ENCODE data around the gene CAPN15. TPM values are rescaled to one million over a fixed set of nuclear protein-coding genes. Genes with fewer than 3 reads are reported as not detected.

CAPN15 gene
- total and polyA plus RNA-seq, 9 of the 15 experiments (the other 6 are each of a cell fraction or from before 2014, with no cell fraction given), result 0.62 to 111 (median 14.2) TPM

DNA sequence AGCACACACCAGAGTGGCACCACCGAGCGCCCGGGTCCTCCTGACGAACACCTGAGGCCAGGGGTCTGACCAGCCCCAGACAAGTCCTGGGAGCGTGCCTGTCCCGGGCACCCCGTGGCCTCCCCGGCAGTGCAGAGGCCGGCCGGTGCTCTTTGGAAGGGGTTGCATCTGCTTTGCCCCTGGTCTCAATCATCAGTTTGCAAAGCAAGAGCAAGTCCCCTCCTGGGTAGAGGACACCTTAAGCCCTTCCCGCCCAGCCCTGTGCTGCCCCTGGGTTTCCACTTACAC, 11.6 kb upstream of the CAPN15 start:
- intact Hi-C loops (cut with micrococcal nuclease), result no loop called here
- peaks cover 2 to 43% of the 10 kb centered on the region in 2 experiments; a peak in 3 of 5 replicates for H3K4me1 ChIP-seq (replicated peaks in 1 of 2; ENCODE audit: control insufficient read depth in 2 of 2, insufficient read depth in 2 of 2, low read length in 2 of 2)
- 92% methylated on average over 9 of the region's 11 CpGs for WGBS (ENCODE audit: insufficient coverage, low coverage, missing lambda C conversion rate)
- H3K27me3 ChIP-seq (ENCODE audit: control insufficient read depth in 2 of 2, insufficient read depth in 2 of 2, low read length in 2 of 2), result no peaks in the 10 kb centered on the region
- BruUV-seq (replicated peaks), result no TSS peak
- no peak overlapping the region for H3K27ac ChIP-seq (ENCODE audit: extremely low read depth, low read depth, low read length)
- no peak overlapping the region for H2AFZ ChIP-seq (ENCODE audit: low read depth, low read length)
- no peaks in the 10 kb centered on the region for H3K9me3 ChIP-seq (replicated peaks; ENCODE audit: control insufficient read depth, insufficient read depth, low read depth, low read length)
- no peak overlapping the region for H3K4me2 ChIP-seq (ENCODE audit: insufficient read depth, low read length)
- ChIA-PET CTCF (ENCODE audit: low intra/inter-chr PET ratio) (no interaction called here), POLR2A (interaction anchor here (1.3 kb wide), 1 partner anchor 15 kb away, joined by 4 read pairs; no protein-coding TSS in a partner anchor)
- in situ Hi-C loops (cut with MboI), result no loop called here
- H3K9ac ChIP-seq (ENCODE audit: insufficient read depth in 1 of 2, low read depth in 2 of 2, low read length in 2 of 2), result no peak overlapping the region
- H3K36me3 ChIP-seq (ENCODE audit: control insufficient read depth, insufficient read depth, low read length), result peaks cover 11% of the 10 kb centered on the region; the same call in 1 of the 3 replicates
- TF ChIP-seq NBN (IDR thresholded peaks at IDR 0.05; ENCODE audit: low read depth), result no peak
- no peak for TF ChIP-seq ERF (CRISPR knock-in tag; IDR thresholded peaks at IDR 0.05)
- no peak for TF ChIP-seq ARID1B (IDR thresholded peaks at IDR 0.05)
- TF ChIP-seq NCOA2 (IDR thresholded peaks at IDR 0.05; ENCODE audit: partially characterized antibody in 2 of 2), result no peak
- TF ChIP-seq MIER1 (IDR thresholded peaks at IDR 0.05; ENCODE audit: low read depth), result no peak
- TF ChIP-seq TSC22D4 (tag; IDR thresholded peaks at IDR 0.05), result no peak
- TF ChIP-seq, protein P1, sequence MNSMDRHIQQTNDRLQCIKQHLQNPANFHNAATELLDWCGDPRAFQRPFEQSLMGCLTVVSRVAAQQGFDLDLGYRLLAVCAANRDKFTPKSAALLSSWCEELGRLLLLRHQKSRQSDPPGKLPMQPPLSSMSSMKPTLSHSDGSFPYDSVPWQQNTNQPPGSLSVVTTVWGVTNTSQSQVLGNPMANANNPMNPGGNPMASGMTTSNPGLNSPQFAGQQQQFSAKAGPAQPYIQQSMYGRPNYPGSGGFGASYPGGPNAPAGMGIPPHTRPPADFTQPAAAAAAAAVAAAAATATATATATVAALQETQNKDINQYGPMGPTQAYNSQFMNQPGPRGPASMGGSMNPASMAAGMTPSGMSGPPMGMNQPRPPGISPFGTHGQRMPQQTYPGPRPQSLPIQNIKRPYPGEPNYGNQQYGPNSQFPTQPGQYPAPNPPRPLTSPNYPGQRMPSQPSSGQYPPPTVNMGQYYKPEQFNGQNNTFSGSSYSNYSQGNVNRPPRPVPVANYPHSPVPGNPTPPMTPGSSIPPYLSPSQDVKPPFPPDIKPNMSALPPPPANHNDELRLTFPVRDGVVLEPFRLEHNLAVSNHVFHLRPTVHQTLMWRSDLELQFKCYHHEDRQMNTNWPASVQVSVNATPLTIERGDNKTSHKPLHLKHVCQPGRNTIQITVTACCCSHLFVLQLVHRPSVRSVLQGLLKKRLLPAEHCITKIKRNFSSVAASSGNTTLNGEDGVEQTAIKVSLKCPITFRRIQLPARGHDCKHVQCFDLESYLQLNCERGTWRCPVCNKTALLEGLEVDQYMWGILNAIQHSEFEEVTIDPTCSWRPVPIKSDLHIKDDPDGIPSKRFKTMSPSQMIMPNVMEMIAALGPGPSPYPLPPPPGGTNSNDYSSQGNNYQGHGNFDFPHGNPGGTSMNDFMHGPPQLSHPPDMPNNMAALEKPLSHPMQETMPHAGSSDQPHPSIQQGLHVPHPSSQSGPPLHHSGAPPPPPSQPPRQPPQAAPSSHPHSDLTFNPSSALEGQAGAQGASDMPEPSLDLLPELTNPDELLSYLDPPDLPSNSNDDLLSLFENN (IDR thresholded peaks at IDR 0.05; ENCODE audit: low read depth in 2 of 2, low read length in 2 of 2), result no peak
- TF ChIP-seq ZNF586 (CRISPR knock-in tag; conservative IDR thresholded peaks at IDR 0.05), result no peak
- no peak for TF ChIP-seq EHMT2 (IDR thresholded peaks at IDR 0.05)
- TF ChIP-seq ADNP (tag; IDR thresholded peaks at IDR 0.05), result no peak
- no peak for TF ChIP-seq ZSCAN29 (IDR thresholded peaks at IDR 0.05)
- no peak for TF ChIP-seq ATF1 (CRISPR knock-in tag; IDR thresholded peaks at IDR 0.05)
- no peak for TF ChIP-seq ATF1 (tag; IDR thresholded peaks at IDR 0.05)
- TF ChIP-seq C11orf30 (IDR thresholded peaks at IDR 0.05; ENCODE audit: low read depth), result no peak
- TF ChIP-seq FOSL1 (tag; conservative IDR thresholded peaks at IDR 0.05), result no peak
- TF ChIP-seq ZNF124 (CRISPR knock-in tag; IDR thresholded peaks at IDR 0.05), result no peak
- TF ChIP-seq, protein P2, sequence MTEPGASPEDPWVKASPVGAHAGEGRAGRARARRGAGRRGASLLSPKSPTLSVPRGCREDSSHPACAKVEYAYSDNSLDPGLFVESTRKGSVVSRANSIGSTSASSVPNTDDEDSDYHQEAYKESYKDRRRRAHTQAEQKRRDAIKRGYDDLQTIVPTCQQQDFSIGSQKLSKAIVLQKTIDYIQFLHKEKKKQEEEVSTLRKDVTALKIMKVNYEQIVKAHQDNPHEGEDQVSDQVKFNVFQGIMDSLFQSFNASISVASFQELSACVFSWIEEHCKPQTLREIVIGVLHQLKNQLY (CRISPR knock-in tag; conservative IDR thresholded peaks at IDR 0.05), result no peak
- no peak for TF ChIP-seq TEAD1 (CRISPR knock-in tag; IDR thresholded peaks at IDR 0.05)
- TF ChIP-seq, protein P3, sequence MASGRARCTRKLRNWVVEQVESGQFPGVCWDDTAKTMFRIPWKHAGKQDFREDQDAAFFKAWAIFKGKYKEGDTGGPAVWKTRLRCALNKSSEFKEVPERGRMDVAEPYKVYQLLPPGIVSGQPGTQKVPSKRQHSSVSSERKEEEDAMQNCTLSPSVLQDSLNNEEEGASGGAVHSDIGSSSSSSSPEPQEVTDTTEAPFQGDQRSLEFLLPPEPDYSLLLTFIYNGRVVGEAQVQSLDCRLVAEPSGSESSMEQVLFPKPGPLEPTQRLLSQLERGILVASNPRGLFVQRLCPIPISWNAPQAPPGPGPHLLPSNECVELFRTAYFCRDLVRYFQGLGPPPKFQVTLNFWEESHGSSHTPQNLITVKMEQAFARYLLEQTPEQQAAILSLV (tag; IDR thresholded peaks at IDR 0.05), result no peak
- H3K9me1 ChIP-seq (ENCODE audit: control insufficient read depth, insufficient read depth, low read length), result no peaks in the 10 kb centered on the region
- no peak overlapping the region for H3K4me3 ChIP-seq
- ATAC-seq (no peak), FAIRE-seq (no peak), DNase-seq (ENCODE audit: extremely low read depth in 1 of 4, low spot score in 3 of 4) (no peak)
- H3K79me2 ChIP-seq (ENCODE audit: control insufficient read depth, insufficient read depth, low read length), result no peaks in the 10 kb centered on the region
- no peaks in the 10 kb centered on the region for H4K20me1 ChIP-seq (replicated peaks; ENCODE audit: control insufficient read depth, insufficient read depth, low read length)

Data from K562 (cell line).